CD14-positive monocyte (primary cell): ENCODE results near the gene EXO1. TPM values are rescaled to one million over a fixed set of nuclear protein-coding genes. Genes with fewer than 3 reads are reported as not detected.

Experiments
- DNase-seq, 3 donors: peaks; one replicate each; pipeline ENCODE4 v3.0.0-alpha.2; 2011 to 2022
- H2AFZ ChIP-seq: 2 replicates; pipeline ENCODE4 v1.6.0; 2012; ENCODE audit warnings: mild to moderate bottlenecking, low read depth, low read length, inconsistent platforms; ENCODE audit not compliant: insufficient read depth, poor library complexity, severe bottlenecking
- H3K27ac ChIP-seq, 2 donors: 1 replicate in 1 of 2; 2 replicates in 1 of 2; pipeline ENCODE4 v1.5.1; 2012 to 2013; ENCODE audit warnings: low read length in 2 of 2, control low read depth in 1 of 2, inconsistent platforms in 1 of 2, low read depth in 1 of 2, mild to moderate bottlenecking in 1 of 2
- H3K27me3 ChIP-seq, 2 donors: one replicate each; pipeline versions ENCODE4 v1.6.0 to v1.6.1; 2011 to 2013; ENCODE audit warnings: low read length in 2 of 2; ENCODE audit not compliant: control insufficient read depth in 2 of 2, insufficient read depth in 2 of 2
- H3K36me3 ChIP-seq, 2 donors: replicated peaks in 1 of 2; 1 replicate in 1 of 2; 2 replicates in 1 of 2; pipeline versions ENCODE4 v1.5.1 to v1.6.1; 2012 to 2013; ENCODE audit warnings: low read length in 2 of 2, control low read depth in 1 of 2, inconsistent platforms in 1 of 2, mild to moderate bottlenecking in 1 of 2; ENCODE audit not compliant: insufficient read depth in 2 of 2, control insufficient read depth in 1 of 2
- H3K4me1 ChIP-seq, 2 donors: 1 replicate in 1 of 2; 2 replicates in 1 of 2; pipeline versions ENCODE4 v1.5.1 to v1.6.1; 2012 to 2013; ENCODE audit warnings: low read length in 2 of 2, control low read depth in 1 of 2, inconsistent platforms in 1 of 2, mild to moderate bottlenecking in 1 of 2, moderate library complexity in 1 of 2; ENCODE audit not compliant: insufficient read depth in 2 of 2, control insufficient read depth in 1 of 2
- H3K4me2 ChIP-seq: replicated peaks from 2 replicates; pipeline ENCODE3; 2012; ENCODE audit warnings: low read length, moderate library complexity, mild to moderate bottlenecking; ENCODE audit not compliant: poor library complexity, severe bottlenecking; ENCODE audit errors: extremely low read depth
- H3K4me3 ChIP-seq, 3 experiments: fragments of 200-600 bp in 1 of 3; sonication (generic) in 1 of 3; replicated peaks in 1 of 3; 1 replicate in 2 of 3; 2 replicates in 1 of 3; pipeline ENCODE4 v1.5.1; 2011 to 2013; ENCODE audit warnings: low read length in 3 of 3, mild to moderate bottlenecking in 3 of 3, control low read depth in 2 of 3, low read depth in 2 of 3, inconsistent platforms in 1 of 3, moderate library complexity in 1 of 3
- H3K79me2 ChIP-seq: 2 replicates; pipeline ENCODE4 v1.6.0; 2012; ENCODE audit warnings: mild to moderate bottlenecking, control low read depth, inconsistent platforms, low read length, moderate library complexity; ENCODE audit not compliant: insufficient read depth
- H3K9ac ChIP-seq: 2 replicates; pipeline ENCODE4 v1.6.0; 2017; ENCODE audit warnings: low read length, mild to moderate bottlenecking; ENCODE audit not compliant: insufficient read depth, poor library complexity, severe bottlenecking
- H3K9me3 ChIP-seq, 2 donors: replicated peaks in 1 of 2; 1 replicate in 1 of 2; 2 replicates in 1 of 2; pipeline versions ENCODE4 v1.5.1 to v1.6.1; 2012 to 2013; ENCODE audit warnings: low read length in 2 of 2, control low read depth in 1 of 2; ENCODE audit not compliant: control insufficient read depth in 1 of 2, insufficient read depth in 1 of 2
- H4K20me1 ChIP-seq: 2 replicates; pipeline ENCODE4 v1.6.0; 2012; ENCODE audit warnings: mild to moderate bottlenecking, low read length, control low read depth, moderate library complexity; ENCODE audit not compliant: insufficient read depth
- H3K27ac Mint-ChIP-seq, 7 donors: one replicate each; pipeline ENCODE4 v1.8.0; 2020; ENCODE audit warnings: mild to moderate bottlenecking in 7 of 7, mixed read lengths in 7 of 7, moderate library complexity in 6 of 7, inconsistent platforms in 2 of 7
- H3K27me3 Mint-ChIP-seq, 3 donors: one replicate each; pipeline ENCODE4 v1.8.0; 2021 to 2022; ENCODE audit warnings: low read depth in 3 of 3, mild to moderate bottlenecking in 3 of 3, mixed read lengths in 3 of 3, moderate library complexity in 3 of 3, inconsistent platforms in 1 of 3
- H3K36me3 Mint-ChIP-seq, 2 donors: one replicate each; pipeline ENCODE4 v1.8.0; 2020; ENCODE audit warnings: mixed read lengths in 2 of 2, inconsistent platforms in 1 of 2, mild to moderate bottlenecking in 1 of 2
- H3K4me1 Mint-ChIP-seq: one replicate; pipeline ENCODE4 v1.8.0; 2020; ENCODE audit warnings: mild to moderate bottlenecking, mixed read lengths
- H3K4me3 Mint-ChIP-seq, 2 donors: one replicate each; pipeline ENCODE4 v1.8.0; 2020; ENCODE audit warnings: mild to moderate bottlenecking in 2 of 2, mixed read lengths in 2 of 2, moderate library complexity in 1 of 2
- H3K9me3 Mint-ChIP-seq, 7 donors: one replicate each; pipeline ENCODE4 v1.8.0; 2020 to 2022; ENCODE audit warnings: mixed read lengths in 7 of 7, mild to moderate bottlenecking in 6 of 7, moderate library complexity in 6 of 7, inconsistent platforms in 2 of 7
- CTCF ChIP-seq: fragments of 200-600 bp; IDR thresholded peaks from one replicate; pipeline ENCODE4 v1.8.0; 2022; ENCODE audit warnings: antibody characterized with exemption, mild to moderate bottlenecking
- WGBS: methylation state at CpG from one replicate; pipeline ENCODE4 v1.1.5; 2013; ENCODE audit warnings: missing lambda C conversion rate; ENCODE audit not compliant: insufficient coverage; 5-methylcytosine and 5-hydroxymethylcytosine counted together
- intact Hi-C, 2 donors: fragments of 100-400 bp; cut with micrococcal nuclease; formaldehyde crosslinking; loops; one replicate each; pipeline versions ENCODE4 v1.15.0 to v1.15.1; 2023
- polyA plus RNA-seq, 3 donors: library from polyadenylated mRNA; depleted of rRNA in 1 of 3; unstranded in 2 of 3; stranded (reverse) in 1 of 3; fragments of 300-500 nt in 2 of 3; fragments of >200 nt in 1 of 3; fragmentation: Illumina TruSeq in 2 of 3; gene quantifications; 1 replicate in 2 of 3; 2 replicates in 1 of 3; pipeline ENCODE4 v1.2.3, GENCODE V29; 2012 to 2021

EXO1 gene
- polyA plus RNA-seq, 3 donors = 0.16 to 0.26 TPM; not detected in 1

- 94% methylated on average over 2 of the region's 2 CpGs for WGBS
- Mint-ChIP-seq H3K36me3 (no peaks in the 10 kb centered on the region), H3K4me3 (no peak overlapping the region), H3K9me3 (peaks cover 0 to 2% (median 0%) of the 10 kb centered on the region in 7 donors), H3K4me1 (peaks cover 16% of the 10 kb centered on the region), H3K27ac (no peak overlapping the region), H3K27me3 (peaks cover 0 to 2% (median 0%) of the 10 kb centered on the region in 3 donors)
- Histone ChIP-seq H3K9ac (no peak overlapping the region), H3K4me3 (no peak overlapping the region), H3K27me3 (no peaks in the 10 kb centered on the region), H3K4me2 (no peak overlapping the region), H4K20me1 (no peaks in the 10 kb centered on the region), H3K36me3 (no peaks in the 10 kb centered on the region), H2AFZ (no peak overlapping the region), H3K9me3 (no peaks in the 10 kb centered on the region), H3K27ac (no peak overlapping the region), H3K4me1 (peaks cover 3 to 14% of the 10 kb centered on the region in 2 donors), H3K79me2 (no peaks in the 10 kb centered on the region)
- no peak for DNase-seq
- intact Hi-C loops = no loop called here
- no peak for TF ChIP-seq CTCF
Observed at GRCh38 chr1:241827264-241827663, 20.7 kb upstream of the EXO1 start.

GRCh38 chr1:241828463-241829021 is 19.5 kb upstream of the EXO1 start:
- Histone ChIP-seq H4K20me1 (no peaks in the 10 kb centered on the region), H3K79me2 (no peaks in the 10 kb centered on the region), H3K9me3 (no peaks in the 10 kb centered on the region), H3K27ac (no peak overlapping the region), H2AFZ (no peak overlapping the region), H3K4me1 (peaks cover 3 to 14% of the 10 kb centered on the region in 2 donors), H3K9ac (no peak overlapping the region), H3K27me3 (no peaks in the 10 kb centered on the region), H3K4me3 (no peak overlapping the region), H3K4me2 (no peak overlapping the region), H3K36me3 (no peaks in the 10 kb centered on the region)
- no peak overlapping the region for H3K27ac Mint-ChIP-seq
- H3K9me3 Mint-ChIP-seq = peaks cover 0 to 2% (median 0%) of the 10 kb centered on the region in 7 donors
- H3K4me1 Mint-ChIP-seq = peaks cover 16% of the 10 kb centered on the region
- H3K27me3 Mint-ChIP-seq = peaks cover 0 to 2% (median 0%) of the 10 kb centered on the region in 3 donors
- TF ChIP-seq CTCF = no peak
- DNase-seq = no peak
- intact Hi-C loops = no loop called here
- no peaks in the 10 kb centered on the region for H3K36me3 Mint-ChIP-seq
- H3K4me3 Mint-ChIP-seq = no peak overlapping the region
- WGBS = 90% methylated on average over 2 of the region's 3 CpGs
